Stimulated activated CD4-positive, alpha-beta T cell treated with anti-CD3 and anti-CD28 coated beads, Interleukin-1b, Interleukin-23, amount 100 ng/mL, for 4 hours (primary cell): ENCODE results near the gene RABGAP1L.
A peak's percentile ranks its signal among the peaks of the same experiment; 100 is the strongest.
"Not testable (repeated sequence)": the region's sequence is repeated elsewhere in the genome, so short reads cannot be mapped to it uniquely, and the experiment has no call there.

Source experiments
- DNase-seq, 2 donors: peaks; one replicate each; pipeline ENCODE4 v3.0.0-alpha.2; 2020; ENCODE audit warnings: low read depth in 2 of 2

Gene RABGAP1L

GRCh38 chr1:174159252-174160108, at the start of gene RABGAP1L:
TSS of gene RABGAP1L (plus strand) at chr1:174159520.
- peak; percentile 91 to 92 for DNase-seq

DNA sequence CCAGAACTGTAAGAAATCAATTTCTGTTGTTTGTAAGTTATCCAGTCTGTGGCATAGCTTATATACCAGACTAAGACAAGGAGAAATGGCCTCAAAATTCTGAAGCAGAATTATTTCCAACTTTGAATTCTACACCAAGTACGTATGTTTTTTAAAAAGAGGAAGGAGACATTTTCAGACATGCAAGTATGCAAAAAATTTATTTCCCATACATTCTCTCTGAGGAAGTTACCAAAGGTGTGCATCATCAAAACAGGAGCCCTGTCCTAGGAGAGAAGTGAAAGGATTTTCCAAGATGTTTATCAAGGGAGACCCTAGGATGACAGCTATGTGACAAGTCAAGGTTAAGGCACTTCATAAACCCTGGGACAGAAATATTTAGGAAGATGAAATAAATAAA, 49.3 kb upstream of the RABGAP1L start:
- DNase-seq, result no peak

DNA sequence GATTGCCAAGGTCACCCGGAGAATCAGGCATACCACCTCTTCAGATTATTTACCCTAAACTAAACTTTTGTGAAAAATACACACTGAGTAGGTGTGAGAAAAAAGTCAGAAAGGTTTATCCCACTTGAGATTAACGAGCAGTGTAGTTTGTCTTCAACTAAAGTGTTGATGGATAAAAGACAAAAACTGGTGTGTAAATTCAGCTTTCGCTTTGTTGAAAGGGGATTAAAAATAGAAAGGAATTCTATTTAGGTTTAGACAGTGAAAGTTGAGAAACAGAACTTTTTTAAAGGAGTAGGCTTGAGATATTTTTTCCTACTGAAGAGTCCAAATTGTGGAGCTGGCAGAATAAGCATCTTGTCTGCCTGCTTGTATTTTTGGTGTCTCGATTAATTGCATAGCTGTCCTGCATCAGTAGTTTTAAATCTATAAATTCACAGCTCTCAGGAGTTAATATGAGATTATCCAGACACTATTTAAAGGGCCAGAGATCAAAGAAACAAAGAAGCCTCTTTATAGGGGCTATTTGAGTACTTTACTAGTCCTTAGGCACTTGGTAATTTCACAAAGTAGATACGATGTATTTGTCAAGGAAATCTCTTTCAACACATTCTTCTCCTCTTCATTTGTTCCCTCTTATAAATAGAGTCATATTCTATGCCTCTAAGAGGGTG, 46.7 kb upstream of the RABGAP1L start:
- no peak for DNase-seq

DNA sequence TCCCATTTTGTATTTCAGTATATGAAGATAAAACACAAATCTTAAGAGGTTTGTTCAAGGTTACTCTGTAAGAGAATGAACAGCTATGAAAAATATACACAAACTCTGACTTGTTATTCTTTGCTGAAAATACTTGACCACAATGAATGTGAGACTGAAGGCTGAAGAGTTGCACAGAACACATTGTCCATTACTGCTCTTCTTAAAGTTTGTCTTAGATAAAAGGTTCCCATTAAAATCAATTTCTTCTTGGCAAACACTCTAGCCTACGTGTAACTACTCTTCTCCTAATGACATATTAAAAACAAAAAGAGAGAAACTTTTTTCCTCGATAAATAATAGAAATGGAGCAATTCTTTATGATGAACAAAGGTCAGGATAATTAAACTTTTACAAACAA, 45.2 kb upstream of the RABGAP1L start:
- DNase-seq, result no peak

DNA sequence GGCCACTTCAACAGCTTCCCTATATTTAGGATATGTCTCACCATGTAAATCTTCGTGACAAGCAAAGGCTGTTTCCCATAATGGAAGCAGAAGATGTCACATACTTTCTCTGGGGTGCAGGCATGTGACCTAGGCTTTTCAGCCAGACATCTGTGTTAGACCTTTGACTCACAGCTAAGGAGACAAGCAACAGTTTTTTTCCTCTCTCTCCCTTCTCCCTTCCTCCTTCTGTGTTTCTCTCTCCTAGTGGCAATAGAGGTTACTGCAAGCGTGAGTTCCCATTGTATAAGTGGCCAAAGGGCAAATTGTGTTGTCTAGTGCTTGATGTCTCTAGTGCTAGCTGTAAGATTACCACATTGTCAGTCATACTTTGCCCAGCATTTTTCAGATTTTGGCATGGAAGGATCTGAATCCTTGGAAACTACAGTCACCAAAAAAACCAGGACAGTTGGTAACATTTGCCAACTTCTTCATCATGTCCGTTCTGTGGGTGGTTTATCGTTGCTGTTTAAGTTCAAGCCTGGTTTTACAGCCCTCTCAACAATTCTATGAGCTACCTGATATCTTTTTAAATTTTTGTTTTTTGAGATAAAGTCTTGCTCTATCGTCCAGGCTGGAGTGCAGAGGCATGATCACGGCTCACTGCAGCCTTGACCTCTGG, 44.4 kb upstream of the RABGAP1L start:
- peak in 1 of 2 donors; percentile 15 for DNase-seq

- DNase-seq, result no peak
These were observed 43.3 kb upstream of the RABGAP1L start for GRCh38 chr1:174116042-174116441.

- no peak for DNase-seq
These were observed 40.6 kb upstream of the RABGAP1L start for GRCh38 chr1:174118751-174119150.

DNA sequence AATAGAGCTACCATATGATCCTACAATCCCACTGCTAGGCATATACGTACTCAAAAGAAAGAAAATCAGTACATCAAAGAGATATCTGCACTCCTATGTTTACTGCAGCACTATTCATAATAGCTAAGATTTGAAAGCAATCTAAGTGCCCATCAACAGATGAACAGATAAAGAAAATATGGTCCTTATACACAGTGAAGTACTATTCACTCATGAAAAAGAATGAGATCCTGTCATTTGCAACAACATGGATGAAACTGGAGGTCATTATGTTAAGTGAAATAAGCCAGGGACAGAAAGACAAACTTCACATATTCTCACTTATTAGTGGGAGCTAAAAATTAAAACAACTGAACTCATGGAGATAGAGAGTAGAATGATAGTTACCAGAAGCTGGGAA, 37.0 kb upstream of the RABGAP1L start:
- DNase-seq, result not testable (repeated sequence)

GRCh38 chr1:174123843-174124242, 35.5 kb upstream of the RABGAP1L start:
- DNase-seq, result no peak

DNA sequence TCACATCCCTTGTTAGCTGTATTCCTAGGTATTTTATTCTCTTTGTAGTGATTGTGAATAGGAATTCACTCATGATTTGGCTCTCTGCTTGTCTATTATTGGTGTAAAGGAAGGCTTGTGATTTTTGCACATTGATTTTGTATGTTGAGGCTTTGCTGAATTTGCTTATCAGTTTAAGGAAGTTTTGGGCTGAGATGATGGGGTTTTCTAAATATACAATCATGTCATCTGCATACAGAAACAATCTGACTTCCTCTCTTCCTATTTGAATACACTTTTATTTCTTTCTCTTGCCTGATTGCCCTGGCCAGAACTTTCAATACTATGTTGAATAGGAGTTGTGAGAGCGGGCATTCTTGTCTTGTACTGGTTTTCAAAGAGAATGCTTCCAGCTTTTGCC, 32.1 kb upstream of the RABGAP1L start:
- not testable (repeated sequence) for DNase-seq

GRCh38 chr1:174131032-174131638, 28.2 kb upstream of the RABGAP1L start:
- no peak for DNase-seq

GRCh38 chr1:174134003-174134659, 25.2 kb upstream of the RABGAP1L start:
- no peak for DNase-seq

DNA sequence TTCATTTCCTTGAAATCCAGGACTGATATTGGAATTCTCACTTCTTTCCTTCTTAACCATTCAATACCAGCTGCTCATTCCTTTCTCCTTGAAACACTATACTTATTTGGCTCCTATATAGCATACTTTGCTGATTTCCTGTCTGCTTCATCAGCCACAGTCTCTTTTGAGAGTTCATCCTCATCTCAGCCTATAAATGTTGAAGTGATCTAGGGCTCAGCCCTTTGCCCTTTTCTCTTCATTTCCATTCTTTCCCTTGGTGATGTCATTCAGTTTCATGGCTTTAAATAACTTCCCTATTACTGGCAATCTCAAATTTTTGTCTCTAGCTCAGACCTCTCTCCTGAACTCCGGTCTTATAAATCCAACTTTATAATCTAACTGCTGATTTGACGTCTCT, 24.1 kb upstream of the RABGAP1L start:
- DNase-seq, result no peak

- DNase-seq, result no peak
These were observed 22.6 kb upstream of the RABGAP1L start for GRCh38 chr1:174136714-174137113.

DNA sequence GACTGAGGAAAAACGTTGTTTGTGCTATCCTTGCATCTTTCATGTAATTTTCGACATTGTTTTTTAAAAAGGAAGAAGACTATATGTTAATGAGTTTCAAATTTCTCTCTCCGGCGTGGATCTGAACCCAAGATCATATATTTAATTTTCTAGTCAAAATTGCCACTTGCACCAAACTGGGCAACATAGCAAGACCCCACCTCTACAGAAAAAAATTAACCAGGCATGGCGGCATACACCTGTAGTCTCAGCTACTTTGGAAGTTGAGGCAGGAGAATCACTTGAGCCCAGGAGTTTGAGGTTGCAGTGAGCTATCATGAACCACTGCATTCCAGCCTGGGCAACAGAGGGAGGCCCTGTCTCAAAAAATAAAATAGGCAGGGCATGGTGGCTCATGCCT, 16.5 kb upstream of the RABGAP1L start:
- DNase-seq, result no peak

GRCh38 chr1:174143727-174144396, 15.5 kb upstream of the RABGAP1L start:
- DNase-seq, result not testable (repeated sequence)

DNA sequence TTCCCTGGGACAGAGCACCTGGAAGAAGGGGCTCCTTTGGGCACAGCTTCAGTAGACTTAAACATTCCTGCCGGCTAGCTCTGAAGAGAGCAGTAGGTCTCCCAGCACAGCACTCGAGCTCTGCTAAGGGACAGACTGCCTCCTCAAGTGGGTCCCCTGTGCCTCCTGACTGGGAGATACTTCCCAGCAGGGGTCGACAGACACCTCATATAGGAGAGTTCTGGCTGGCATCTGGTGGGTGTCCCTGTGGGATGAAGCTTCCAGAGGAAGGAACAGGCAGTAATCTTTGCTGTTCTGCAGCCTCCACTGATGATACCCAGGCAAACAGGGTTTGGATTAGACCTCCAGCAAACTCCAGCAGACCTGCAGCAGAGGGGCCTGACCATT, 14.9 kb upstream of the RABGAP1L start:
- not testable (repeated sequence) for DNase-seq

- no peak for DNase-seq
These were observed 10.1 kb upstream of the RABGAP1L start for GRCh38 chr1:174149216-174149615.

DNA sequence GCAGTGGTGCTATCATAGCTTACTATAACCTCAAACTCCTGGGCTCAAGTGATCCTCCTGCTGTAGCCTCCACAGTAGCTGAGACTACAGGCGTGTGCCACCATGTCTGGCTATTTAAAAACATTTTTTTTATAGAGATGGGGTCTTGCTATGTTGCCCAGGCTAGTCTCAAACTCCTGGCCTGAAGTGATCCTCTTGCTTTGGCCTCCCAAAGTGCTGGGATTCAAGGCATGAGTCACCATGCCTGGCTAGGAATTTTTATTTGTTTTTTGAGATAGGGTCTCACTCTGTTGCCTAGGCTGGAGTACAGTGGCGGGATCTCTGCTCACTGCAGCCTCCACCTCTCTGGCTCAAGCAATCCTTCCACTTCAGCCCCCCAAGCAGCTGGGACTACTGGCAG, 8.8 kb upstream of the RABGAP1L start:
- DNase-seq, result no peak

- no peak for DNase-seq
These were observed 6.9 kb upstream of the RABGAP1L start for GRCh38 chr1:174152427-174152826.
